ENCODE results near the gene TACR1.
"Not testable (repeated sequence)": the region's sequence is repeated elsewhere in the genome, so short reads cannot be mapped to it uniquely, and the experiment has no call there.

TACR1 gene

DNA sequence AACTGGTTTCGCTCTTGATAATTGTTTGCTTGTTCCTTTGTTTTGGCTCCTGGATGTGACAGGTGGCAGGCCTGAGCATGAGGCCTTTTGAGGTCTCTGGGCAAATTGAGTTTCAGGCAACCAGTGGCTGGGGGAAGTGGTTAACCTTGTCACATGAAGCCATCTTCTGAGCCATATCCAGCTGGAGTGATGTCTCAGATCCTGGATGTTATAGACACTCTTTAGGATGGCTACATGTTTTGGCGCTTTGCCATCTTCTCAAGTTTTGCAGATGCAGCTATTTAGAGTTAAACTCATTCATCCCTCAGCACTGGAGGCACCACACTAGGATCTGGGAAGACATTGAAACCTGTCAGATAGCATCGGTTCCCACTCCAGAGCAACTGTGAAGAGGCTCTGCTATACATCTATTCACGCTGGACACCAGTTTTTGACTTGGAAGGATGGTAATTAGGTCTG lies 25.3 kb upstream of the TACR1 start:
- peaks cover 5% of the 10 kb centered on the region for H3K4me1 ChIP-seq (ENCODE audit: control insufficient read depth, insufficient read depth, low read length)
- H3K4me3 ChIP-seq (ENCODE audit: low read depth, low read length), result no peak overlapping the region
- peaks cover 14% of the 10 kb centered on the region for H3K9me3 ChIP-seq (ENCODE audit: control insufficient read depth, insufficient read depth, low read depth, low read length)
- H3K27me3 ChIP-seq (ENCODE audit: control insufficient read depth, insufficient read depth, low read length), result no peaks in the 10 kb centered on the region
- no peak overlapping the region for H3K27ac ChIP-seq (ENCODE audit: low read depth, low read length)
- H3K9ac ChIP-seq (ENCODE audit: low read length), result no peak overlapping the region
- H3K36me3 ChIP-seq (ENCODE audit: control insufficient read depth, insufficient read depth, low read length), result no peaks in the 10 kb centered on the region

DNA sequence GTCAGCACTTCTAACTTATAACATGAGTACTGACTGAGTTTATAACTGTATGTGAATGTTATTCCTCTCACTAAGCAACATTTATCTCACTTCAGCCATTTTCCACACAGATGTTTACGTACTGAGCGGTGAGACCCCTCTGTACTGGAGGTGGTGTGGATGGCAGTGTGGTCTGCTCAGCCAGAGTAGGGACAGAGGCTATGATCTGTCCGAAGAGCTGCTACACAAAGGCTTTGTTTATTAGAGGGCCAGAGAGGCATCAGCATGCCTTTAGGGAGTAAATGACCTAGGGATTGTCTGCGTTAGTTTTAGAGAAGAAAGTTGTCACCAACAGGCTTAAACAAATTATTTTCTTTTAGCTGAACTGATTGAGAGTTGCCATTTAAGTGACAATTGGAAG lies 23.2 kb upstream of the TACR1 start:
- no peak overlapping the region for H3K9ac ChIP-seq (ENCODE audit: low read length)
- peaks cover 14% of the 10 kb centered on the region for H3K9me3 ChIP-seq (ENCODE audit: control insufficient read depth, insufficient read depth, low read depth, low read length)
- H3K27me3 ChIP-seq (ENCODE audit: control insufficient read depth, insufficient read depth, low read length), result no peaks in the 10 kb centered on the region
- no peak overlapping the region for H3K27ac ChIP-seq (ENCODE audit: low read depth, low read length)
- H3K4me1 ChIP-seq (ENCODE audit: control insufficient read depth, insufficient read depth, low read length), result peaks cover 5% of the 10 kb centered on the region
- H3K4me3 ChIP-seq (ENCODE audit: low read depth, low read length), result no peak overlapping the region
- H3K36me3 ChIP-seq (ENCODE audit: control insufficient read depth, insufficient read depth, low read length), result no peaks in the 10 kb centered on the region

DNA sequence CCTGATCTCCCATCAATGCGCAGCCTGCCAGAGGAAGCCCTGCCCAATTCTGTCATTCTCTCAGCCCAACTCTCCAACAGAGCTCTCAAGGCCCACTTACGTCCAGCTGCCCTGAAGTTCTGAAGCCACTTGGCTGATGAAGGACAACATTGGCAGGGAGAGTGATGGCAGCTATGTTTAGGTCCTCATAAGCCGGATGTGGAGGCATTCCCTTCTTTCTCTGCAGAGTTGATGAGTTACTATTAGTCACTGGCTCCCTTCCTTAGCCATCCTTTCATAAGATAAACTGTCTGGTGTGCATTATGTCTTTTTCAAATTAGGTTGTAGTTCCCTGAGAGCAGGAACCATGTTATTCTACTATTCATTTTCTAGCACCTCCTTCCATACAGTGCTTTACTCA lies 22.5 kb upstream of the TACR1 start:
- no peaks in the 10 kb centered on the region for H3K27me3 ChIP-seq (ENCODE audit: control insufficient read depth, insufficient read depth, low read length)
- peaks cover 5% of the 10 kb centered on the region for H3K4me1 ChIP-seq (ENCODE audit: control insufficient read depth, insufficient read depth, low read length)
- no peak overlapping the region for H3K9ac ChIP-seq (ENCODE audit: low read length)
- no peak overlapping the region for H3K27ac ChIP-seq (ENCODE audit: low read depth, low read length)
- peaks cover 14% of the 10 kb centered on the region for H3K9me3 ChIP-seq (ENCODE audit: control insufficient read depth, insufficient read depth, low read depth, low read length)
- no peaks in the 10 kb centered on the region; the same call in 1 of the 2 replicates for H3K36me3 ChIP-seq (ENCODE audit: control insufficient read depth, insufficient read depth, low read length)
- no peak overlapping the region for H3K4me3 ChIP-seq (ENCODE audit: low read depth, low read length)

GRCh38 chr2:75219213-75219612 lies 19.9 kb upstream of the TACR1 start:
- Histone ChIP-seq H3K27ac (ENCODE audit: low read depth, low read length) (peak overlapping the region; percentile 83; the same call in 1 of the 2 replicates), H3K4me3 (ENCODE audit: low read depth, low read length) (peak overlapping the region; percentile 48; the same call in 1 of the 2 replicates), H3K9ac (ENCODE audit: low read length) (peak overlapping the region; percentile 89), H3K9me3 (ENCODE audit: control insufficient read depth, insufficient read depth, low read depth, low read length) (peaks cover 11% of the 10 kb centered on the region)
- H3K27me3 ChIP-seq (ENCODE audit: control insufficient read depth, insufficient read depth, low read length); H3K36me3 ChIP-seq (ENCODE audit: control insufficient read depth, insufficient read depth, low read length); H3K4me1 ChIP-seq (ENCODE audit: control insufficient read depth, insufficient read depth, low read length): not testable (repeated sequence)

DNA sequence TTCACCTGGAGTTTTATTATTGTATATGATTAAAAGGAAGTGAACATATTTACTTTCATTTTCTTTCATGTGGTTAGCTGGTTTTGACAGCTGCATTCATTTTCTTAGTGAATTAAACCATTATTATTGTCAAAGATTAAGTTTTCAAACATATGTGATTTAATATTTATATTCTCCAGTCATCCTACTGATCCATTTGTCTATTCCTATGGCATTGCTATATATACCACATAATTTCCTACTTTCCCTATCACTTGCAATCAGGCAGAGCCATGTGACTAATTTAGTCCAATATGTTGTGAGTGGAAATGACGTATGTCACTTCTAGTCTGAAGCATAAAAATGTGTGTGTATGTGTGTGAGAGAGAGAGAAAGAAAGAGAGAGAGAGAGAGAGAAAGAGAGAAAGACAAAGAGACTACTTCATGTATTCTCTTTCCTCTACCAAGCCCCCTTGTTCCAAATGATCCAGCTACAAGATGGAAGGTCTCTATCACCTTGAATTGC lies 12.0 kb upstream of the TACR1 start:
- no peaks in the 10 kb centered on the region for H3K9me3 ChIP-seq (ENCODE audit: control insufficient read depth, insufficient read depth, low read depth, low read length)

DNA sequence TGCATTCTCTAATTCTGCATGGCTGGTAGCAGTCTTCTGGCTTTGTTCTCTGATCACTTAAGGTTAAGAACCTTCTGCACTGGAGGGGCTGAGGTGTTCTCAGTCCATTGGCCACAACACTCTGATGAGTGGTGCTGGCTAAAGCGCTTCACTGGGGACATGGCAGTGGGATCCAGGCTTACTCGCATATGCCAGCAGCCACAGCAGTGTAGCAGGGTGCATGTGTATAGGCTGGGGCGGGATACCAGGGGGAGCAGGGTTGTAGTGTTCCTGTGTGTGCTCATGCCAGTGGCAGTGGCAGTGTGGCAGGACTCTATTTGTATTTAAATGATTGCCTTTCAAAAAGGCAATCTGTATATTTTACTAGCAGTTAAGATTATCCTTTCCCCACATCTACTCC lies 11.1 kb upstream of the TACR1 start:
- H3K4me1 ChIP-seq (ENCODE audit: control insufficient read depth, insufficient read depth, low read length), result peaks cover 15% of the 10 kb centered on the region
- H3K27ac ChIP-seq (ENCODE audit: low read depth, low read length), result no peak overlapping the region
- no peak overlapping the region for H3K9ac ChIP-seq (ENCODE audit: low read length)
- H3K4me3 ChIP-seq (ENCODE audit: low read depth, low read length), result no peak overlapping the region
- H3K36me3 ChIP-seq (ENCODE audit: control insufficient read depth, insufficient read depth, low read length), result no peaks in the 10 kb centered on the region
- H3K9me3 ChIP-seq (ENCODE audit: control insufficient read depth, insufficient read depth, low read depth, low read length), result no peaks in the 10 kb centered on the region
- no peaks in the 10 kb centered on the region for H3K27me3 ChIP-seq (ENCODE audit: control insufficient read depth, insufficient read depth, low read length)

More for the DNA sequence above, 12.0 kb upstream of the TACR1 start:
- H3K9ac ChIP-seq (ENCODE audit: low read length), result no peak overlapping the region
- no peaks in the 10 kb centered on the region for H3K27me3 ChIP-seq (ENCODE audit: control insufficient read depth, insufficient read depth, low read length)
- H3K4me3 ChIP-seq (ENCODE audit: low read depth, low read length), result no peak overlapping the region
- peaks cover 15% of the 10 kb centered on the region for H3K4me1 ChIP-seq (ENCODE audit: control insufficient read depth, insufficient read depth, low read length)
- H3K27ac ChIP-seq (ENCODE audit: low read depth, low read length), result no peak overlapping the region
- H3K36me3 ChIP-seq (ENCODE audit: control insufficient read depth, insufficient read depth, low read length), result no peaks in the 10 kb centered on the region

- H3K9me3 ChIP-seq (ENCODE audit: control insufficient read depth, insufficient read depth, low read depth, low read length), result no peaks in the 10 kb centered on the region
- H3K27ac ChIP-seq (ENCODE audit: low read depth, low read length), result no peak overlapping the region
- no peaks in the 10 kb centered on the region for H3K27me3 ChIP-seq (ENCODE audit: control insufficient read depth, insufficient read depth, low read length)
- no peaks in the 10 kb centered on the region for H3K36me3 ChIP-seq (ENCODE audit: control insufficient read depth, insufficient read depth, low read length)
- H3K4me1 ChIP-seq (ENCODE audit: control insufficient read depth, insufficient read depth, low read length), result peaks cover 15% of the 10 kb centered on the region
- H3K9ac ChIP-seq (ENCODE audit: low read length), result no peak overlapping the region
- no peak overlapping the region for H3K4me3 ChIP-seq (ENCODE audit: low read depth, low read length)
Observed at GRCh38 chr2:75208738-75209137, 9.4 kb upstream of the TACR1 start.

DNA sequence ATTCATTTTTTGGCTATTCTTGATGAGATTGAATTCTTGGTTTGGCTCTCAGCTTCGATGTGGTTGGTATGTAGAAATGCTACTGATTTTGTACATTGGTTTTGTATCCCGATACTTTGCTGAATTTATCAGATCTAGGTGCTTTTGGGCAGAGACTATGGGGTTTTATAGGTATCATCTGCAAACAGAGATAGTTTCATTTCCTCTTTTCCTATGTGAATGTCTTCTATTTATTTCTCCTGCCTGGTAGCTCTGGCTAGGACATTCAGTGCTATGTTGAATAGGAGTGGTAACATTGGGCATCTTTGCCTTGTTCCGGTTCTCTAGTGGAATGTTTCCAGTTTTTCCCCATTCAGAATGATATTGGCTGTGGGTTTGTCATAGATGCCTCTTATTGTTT lies 5.5 kb upstream of the TACR1 start:
- H3K9me3 ChIP-seq (ENCODE audit: control insufficient read depth, insufficient read depth, low read depth, low read length), result no peaks in the 10 kb centered on the region

DNA sequence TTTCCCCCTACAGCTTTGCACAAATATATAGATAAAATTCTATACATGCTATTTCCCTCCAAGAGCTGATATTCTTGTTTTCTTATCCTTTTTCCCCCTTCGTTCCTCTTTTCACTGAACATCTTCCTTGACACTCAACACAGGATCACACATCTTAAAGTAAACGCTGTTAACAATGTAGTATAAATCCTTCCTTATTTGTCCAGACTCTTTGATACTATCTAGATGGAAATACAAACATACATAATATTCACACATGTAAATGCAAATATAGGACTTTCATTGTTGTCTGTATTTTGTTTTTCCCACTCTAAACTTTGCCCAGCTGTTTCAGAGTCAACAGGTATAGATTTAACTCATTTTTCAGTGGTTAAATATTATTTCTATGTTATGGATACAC lies 3.0 kb upstream of the TACR1 start:
- H3K4me1 ChIP-seq (ENCODE audit: control insufficient read depth, insufficient read depth, low read length), result peaks cover 22% of the 10 kb centered on the region
- no peak overlapping the region for H3K9ac ChIP-seq (ENCODE audit: low read length)
- no peaks in the 10 kb centered on the region for H3K36me3 ChIP-seq (ENCODE audit: control insufficient read depth, insufficient read depth, low read length)
- H3K4me3 ChIP-seq (ENCODE audit: low read depth, low read length), result no peak overlapping the region
- H3K27ac ChIP-seq (ENCODE audit: low read depth, low read length), result no peak overlapping the region
- H3K9me3 ChIP-seq (ENCODE audit: control insufficient read depth, insufficient read depth, low read depth, low read length), result no peaks in the 10 kb centered on the region
- peaks cover 54% of the 10 kb centered on the region for H3K27me3 ChIP-seq (ENCODE audit: control insufficient read depth, insufficient read depth, low read length)

More for the DNA sequence above, 5.5 kb upstream of the TACR1 start:
- no peak overlapping the region for H3K4me3 ChIP-seq (ENCODE audit: low read depth, low read length)
- H3K9ac ChIP-seq (ENCODE audit: low read length), result no peak overlapping the region
- peaks cover 29% of the 10 kb centered on the region for H3K27me3 ChIP-seq (ENCODE audit: control insufficient read depth, insufficient read depth, low read length)
- H3K36me3 ChIP-seq (ENCODE audit: control insufficient read depth, insufficient read depth, low read length), result no peaks in the 10 kb centered on the region
- H3K4me1 ChIP-seq (ENCODE audit: control insufficient read depth, insufficient read depth, low read length), result peaks cover 21% of the 10 kb centered on the region
- H3K27ac ChIP-seq (ENCODE audit: low read depth, low read length), result no peak overlapping the region

DNA sequence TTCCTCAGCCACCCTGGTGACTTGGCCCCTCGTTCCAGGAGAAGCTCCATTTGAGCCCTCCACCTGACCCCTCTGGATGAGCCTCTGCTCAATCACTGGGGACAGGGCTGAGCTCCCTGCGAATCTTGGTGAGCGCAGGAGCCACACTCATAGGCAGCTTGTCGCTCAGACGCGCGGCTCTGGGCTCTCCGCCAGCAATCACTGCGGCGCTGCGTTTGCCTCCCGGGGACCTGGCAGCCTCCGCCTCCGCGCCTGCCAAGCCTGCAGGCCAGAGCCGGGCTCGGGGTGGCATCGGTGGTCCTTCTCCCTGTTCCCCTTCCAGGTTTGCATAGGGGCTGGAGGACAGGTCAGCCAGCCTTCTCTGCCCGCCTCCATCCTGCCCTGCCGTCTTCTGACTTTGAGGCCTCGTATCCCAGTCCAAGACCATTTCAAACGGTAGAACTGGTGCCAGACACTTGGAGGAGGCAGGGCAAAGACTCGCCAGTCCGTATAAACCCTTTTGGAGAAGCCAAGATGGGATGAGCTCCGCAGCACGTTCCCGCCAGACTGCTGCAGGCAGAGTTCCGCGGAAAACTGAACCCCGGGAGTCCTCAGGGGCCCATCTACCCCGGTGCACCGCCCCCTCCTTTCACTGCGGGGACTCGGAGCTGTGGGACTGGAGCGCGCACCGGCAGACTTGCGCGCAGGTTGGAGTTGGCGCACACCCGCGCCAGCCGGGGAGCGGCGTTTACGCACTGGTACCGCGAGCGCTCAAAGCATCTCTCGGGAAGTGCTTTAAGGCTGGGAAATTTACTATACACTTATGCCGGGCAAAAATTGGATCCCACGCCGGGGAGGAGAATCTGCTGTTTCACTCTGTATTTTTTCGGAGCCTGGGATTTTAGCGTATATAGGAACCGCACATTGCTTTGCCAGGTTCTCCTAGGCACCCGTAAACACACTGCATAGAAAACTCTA lies 1.1 kb upstream of the TACR1 start:
- Histone ChIP-seq H3K9me3 (ENCODE audit: control insufficient read depth, insufficient read depth, low read depth, low read length) (no peaks in the 10 kb centered on the region), H3K36me3 (ENCODE audit: control insufficient read depth, insufficient read depth, low read length) (no peaks in the 10 kb centered on the region), H3K9ac (ENCODE audit: low read length) (peak overlapping the region; percentile 46), H3K4me3 (ENCODE audit: low read depth, low read length) (peak overlapping the region; percentile 64), H3K27me3 (ENCODE audit: control insufficient read depth, insufficient read depth, low read length) (peaks cover 66% of the 10 kb centered on the region), H3K4me1 (ENCODE audit: control insufficient read depth, insufficient read depth, low read length) (peaks cover 22% of the 10 kb centered on the region), H3K27ac (ENCODE audit: low read depth, low read length) (no peak overlapping the region)

DNA sequence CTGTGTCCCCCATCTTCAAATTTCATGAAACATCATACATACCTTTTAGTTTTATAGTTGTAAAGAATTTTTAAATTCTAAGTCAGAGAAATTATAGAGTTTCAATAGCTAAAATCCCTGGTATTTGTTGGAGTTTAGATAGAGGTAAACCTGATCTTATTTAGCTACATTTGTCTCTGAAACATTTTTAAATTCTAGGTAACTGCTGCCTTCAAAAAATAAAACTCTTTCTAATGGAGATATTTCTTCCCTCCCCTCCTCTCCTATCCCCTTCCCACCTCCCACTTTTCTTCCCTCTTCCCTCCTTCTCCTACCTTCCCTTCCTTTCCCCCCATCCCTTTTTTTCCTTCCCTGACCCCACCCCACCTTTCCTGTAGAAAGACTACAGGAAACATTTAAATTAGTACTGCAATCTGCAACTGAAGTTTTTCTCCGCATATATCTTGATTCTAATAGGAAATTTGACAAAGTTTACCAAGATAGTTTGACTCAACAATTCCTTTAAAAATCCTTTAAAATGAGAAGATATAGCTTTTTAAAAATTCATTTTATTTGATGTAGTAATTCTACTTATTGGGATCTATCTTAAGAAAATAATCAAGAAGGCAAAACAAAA lies 4.1 kb downstream of the TACR1 start:
- peaks cover 20% of the 10 kb centered on the region for H3K4me1 ChIP-seq (ENCODE audit: control insufficient read depth, insufficient read depth, low read length)
- no peak overlapping the region for H3K4me3 ChIP-seq (ENCODE audit: low read depth, low read length)
- no peak overlapping the region for H3K9ac ChIP-seq (ENCODE audit: low read length)
- no peak overlapping the region for H3K27ac ChIP-seq (ENCODE audit: low read depth, low read length)
- no peaks in the 10 kb centered on the region for H3K9me3 ChIP-seq (ENCODE audit: control insufficient read depth, insufficient read depth, low read depth, low read length)
- peaks cover 41% of the 10 kb centered on the region for H3K27me3 ChIP-seq (ENCODE audit: control insufficient read depth, insufficient read depth, low read length)
- no peaks in the 10 kb centered on the region for H3K36me3 ChIP-seq (ENCODE audit: control insufficient read depth, insufficient read depth, low read length)
